ENCODE results near the gene ITGAL. TPM values are rescaled to one million over a fixed set of nuclear protein-coding genes. Genes with fewer than 3 reads are reported as not detected.
A peak's percentile ranks its signal among the peaks of the same experiment; 100 is the strongest.

The ITGAL gene
- total RNA-seq, 2 experiments from 2014 or later: 83.8 to 89.0 TPM

DNA sequence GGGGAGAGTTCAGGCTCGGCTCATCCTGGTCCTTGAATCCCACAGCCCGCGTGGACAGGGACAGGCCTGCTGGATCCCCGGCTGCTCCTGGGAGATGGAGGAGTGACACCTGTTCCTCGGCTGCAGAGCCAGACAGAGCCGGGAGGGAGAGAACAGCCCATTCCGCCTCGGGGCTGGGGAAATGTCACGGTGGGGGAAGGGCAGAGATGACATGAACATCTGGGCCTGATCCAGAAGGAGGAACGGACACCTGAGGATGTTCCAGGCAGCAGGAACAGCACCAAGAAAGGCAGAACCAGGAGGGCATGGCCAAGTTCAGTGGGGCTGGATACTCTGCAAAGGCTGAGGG lies 83.6 kb downstream of the ITGAL start:
- CTCF ChIA-PET: no interaction called here
- intact Hi-C loops (cut with micrococcal nuclease): loop anchor here (10.0 kb wide), 2 partner anchors 139 to 369 kb away; partner anchors contain the start of genes FBXL19 and SRCAP

DNA sequence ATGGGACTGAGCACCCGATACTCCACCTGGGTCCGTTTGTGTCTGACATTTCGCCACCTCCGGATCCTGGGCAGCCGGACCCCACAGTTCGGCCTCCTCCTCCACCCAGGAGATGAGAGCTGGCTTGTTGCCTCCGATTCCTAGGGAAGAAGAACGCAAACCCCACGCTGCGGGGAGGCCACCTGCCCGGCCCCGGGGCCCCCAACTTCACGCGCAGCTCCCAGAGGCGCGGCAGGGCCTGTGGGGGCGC lies 85.1 kb downstream of the ITGAL start:
- no peaks in the 10 kb centered on the region for H3K9me3 Mint-ChIP-seq
- H3K4me3 Mint-ChIP-seq: peak overlapping the region; percentile 84
- H3K27ac Mint-ChIP-seq: peak overlapping the region; percentile 90
- no peaks in the 10 kb centered on the region for H3K27me3 Mint-ChIP-seq (ENCODE audit: low read depth)
- no peak for DNase-seq
- intact Hi-C loops (cut with micrococcal nuclease): loop anchor here (10.0 kb wide), 2 partner anchors 137 to 367 kb away; partner anchors contain the start of genes FBXL19 and SRCAP
- CTCF ChIA-PET: interaction anchor here (0.7 to 2.8 kb wide), 6 partner anchors 11 to 108 kb away, joined by 3 to 17 read pairs (median 8); no protein-coding TSS in a partner anchor
- H3K36me3 Mint-ChIP-seq (ENCODE audit: low read depth): peaks cover 24% of the 10 kb centered on the region
- peaks cover 39% of the 10 kb centered on the region for H3K4me1 Mint-ChIP-seq (ENCODE audit: low read depth)

More for the DNA sequence above, 83.6 kb downstream of the ITGAL start:
- no peak for DNase-seq
- peaks cover 51% of the 10 kb centered on the region for H3K4me1 Mint-ChIP-seq (ENCODE audit: low read depth)
- no peaks in the 10 kb centered on the region for H3K9me3 Mint-ChIP-seq
- peak overlapping the region; percentile 74 for H3K27ac Mint-ChIP-seq
- peaks cover 28% of the 10 kb centered on the region for H3K36me3 Mint-ChIP-seq (ENCODE audit: low read depth)
- peak overlapping the region; percentile 59 for H3K4me3 Mint-ChIP-seq
- H3K27me3 Mint-ChIP-seq (ENCODE audit: low read depth): no peaks in the 10 kb centered on the region

GRCh38 chr16:30557957-30558788 lies 85.6 kb downstream of the ITGAL start, which contains the start of gene ZNF764:
ZNF764 (minus strand) TSS chr16:30558374; CDS start chr16:30558182, 192 bp downstream.
- intact Hi-C loops (cut with micrococcal nuclease): loop anchor here (1.0 to 10.0 kb wide), 5 partner anchors 14 to 367 kb away; partner anchors contain the start of genes FBXL19, SRCAP, ZNF747 and ZNF785
- Mint-ChIP-seq H3K36me3 (ENCODE audit: low read depth) (peaks cover 23% of the 10 kb centered on the region), H3K27me3 (ENCODE audit: low read depth) (no peaks in the 10 kb centered on the region), H3K27ac (peak within 1 kb of the TSS; percentile 90), H3K4me3 (peak within 1 kb of the TSS; percentile 84), H3K4me1 (ENCODE audit: low read depth) (peaks cover 34% of the 10 kb centered on the region), H3K9me3 (no peaks in the 10 kb centered on the region)
- peak; percentile 99 for DNase-seq
- CTCF ChIA-PET: interaction anchor here (0.8 to 2.8 kb wide), 7 partner anchors 10 to 109 kb away, joined by 3 to 17 read pairs (median 4); no protein-coding TSS in a partner anchor

- peaks cover 27% of the 10 kb centered on the region for H3K4me1 Mint-ChIP-seq (ENCODE audit: low read depth)
- peak overlapping the region; percentile 84 for H3K4me3 Mint-ChIP-seq
- no peaks in the 10 kb centered on the region for H3K9me3 Mint-ChIP-seq
- no peak for DNase-seq
- intact Hi-C loops (cut with micrococcal nuclease): loop anchor here (1.0 to 10.0 kb wide), 5 partner anchors 13 to 366 kb away; partner anchors contain the start of genes FBXL19, SRCAP, ZNF747 and ZNF785
- CTCF ChIA-PET: interaction anchor here (0.8 to 2.8 kb wide), 7 partner anchors 9 to 110 kb away, joined by 3 to 17 read pairs (median 4); no protein-coding TSS in a partner anchor
- no peaks in the 10 kb centered on the region for H3K27me3 Mint-ChIP-seq (ENCODE audit: low read depth)
- peaks cover 19% of the 10 kb centered on the region for H3K36me3 Mint-ChIP-seq (ENCODE audit: low read depth)
- peak overlapping the region; percentile 90 for H3K27ac Mint-ChIP-seq
Measured at GRCh38 chr16:30558789-30559377, 86.3 kb downstream of the ITGAL start.

- intact Hi-C loops (cut with micrococcal nuclease): loop anchor here (2.0 to 10.0 kb wide), 3 partner anchors 25 to 365 kb away; partner anchors contain the start of genes FBXL19, SRCAP and ZNF747
- Mint-ChIP-seq H3K27me3 (ENCODE audit: low read depth) (no peaks in the 10 kb centered on the region), H3K36me3 (ENCODE audit: low read depth) (peaks cover 13% of the 10 kb centered on the region), H3K27ac (no peak overlapping the region), H3K4me1 (ENCODE audit: low read depth) (peaks cover 20% of the 10 kb centered on the region), H3K9me3 (no peaks in the 10 kb centered on the region), H3K4me3 (no peak overlapping the region)
- CTCF ChIA-PET: no interaction called here
- no peak for DNase-seq
Measured at GRCh38 chr16:30559690-30560089, 87.1 kb downstream of the ITGAL start.

DNA sequence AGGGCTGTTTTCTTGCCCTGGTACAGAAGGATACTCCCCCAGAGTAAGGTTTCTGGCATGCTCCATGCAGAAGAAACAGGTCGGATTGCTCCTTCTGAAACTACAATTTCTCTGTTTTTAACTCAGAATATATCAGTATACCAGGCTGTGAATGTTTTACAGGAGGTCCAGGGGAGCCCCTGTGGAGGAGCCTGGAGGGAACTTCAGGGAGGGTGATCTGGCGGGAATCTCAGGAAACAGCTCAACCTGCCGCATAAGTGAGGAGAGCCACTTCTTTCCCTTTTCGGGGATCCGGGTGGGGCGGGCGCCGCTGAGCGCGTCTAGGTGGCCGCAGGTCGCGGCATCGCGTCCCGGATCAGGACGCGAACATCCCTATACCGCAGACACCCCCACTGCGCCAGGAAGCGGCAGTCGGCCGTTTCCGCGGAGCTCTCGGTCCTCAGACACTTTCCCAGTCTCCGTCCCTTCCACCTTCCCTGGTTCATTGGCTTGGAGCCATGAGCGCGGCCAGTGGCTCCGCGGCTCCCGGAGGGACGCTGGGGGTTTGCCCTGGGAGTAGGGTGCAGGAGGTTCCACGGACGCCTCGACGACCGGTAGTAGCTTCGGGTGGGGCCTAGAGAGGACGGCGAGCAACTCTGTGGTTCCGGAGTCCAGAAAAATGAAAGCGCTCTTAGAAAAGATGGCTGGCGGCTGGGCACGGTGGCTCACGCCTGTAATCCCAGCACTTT lies 88.7 kb downstream of the ITGAL start:
- Mint-ChIP-seq H3K9me3 (no peaks in the 10 kb centered on the region), H3K4me1 (ENCODE audit: low read depth) (peaks cover 18% of the 10 kb centered on the region), H3K4me3 (peak overlapping the region; percentile 76), H3K36me3 (ENCODE audit: low read depth) (peaks cover 5% of the 10 kb centered on the region), H3K27me3 (ENCODE audit: low read depth) (no peaks in the 10 kb centered on the region), H3K27ac (peak overlapping the region; percentile 68)
- intact Hi-C loops (cut with micrococcal nuclease): no loop called here
- DNase-seq: peak; percentile 35
- CTCF ChIA-PET: interaction anchor here (0.5 to 2.1 kb wide), 5 partner anchors 11 to 712 kb away, joined by 3 to 7 read pairs (median 5); partner anchors contain the start of genes ZNF688 and ZNF747

DNA sequence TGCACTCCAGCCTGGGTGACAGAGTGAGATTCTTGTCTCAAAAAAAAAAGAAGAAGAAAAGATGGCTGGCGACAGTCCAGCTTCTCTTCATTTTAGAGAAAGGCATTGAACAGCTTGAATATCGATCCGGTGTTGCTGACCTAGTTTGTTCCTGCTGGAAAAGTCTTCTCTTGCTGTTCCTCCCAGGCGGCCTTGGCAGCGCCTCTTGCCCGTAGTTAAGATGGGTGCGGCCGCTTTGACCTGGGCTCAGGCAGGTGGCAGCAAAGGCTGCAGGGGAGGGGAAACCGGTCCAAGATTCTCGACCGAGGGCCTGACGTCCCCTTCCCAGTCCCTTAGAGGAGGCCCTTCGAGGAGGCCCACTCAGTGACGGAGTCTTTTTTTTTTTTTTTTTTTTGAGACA lies 89.5 kb downstream of the ITGAL start:
- intact Hi-C loops (cut with micrococcal nuclease): no loop called here
- no peaks in the 10 kb centered on the region for H3K9me3 Mint-ChIP-seq

DNA sequence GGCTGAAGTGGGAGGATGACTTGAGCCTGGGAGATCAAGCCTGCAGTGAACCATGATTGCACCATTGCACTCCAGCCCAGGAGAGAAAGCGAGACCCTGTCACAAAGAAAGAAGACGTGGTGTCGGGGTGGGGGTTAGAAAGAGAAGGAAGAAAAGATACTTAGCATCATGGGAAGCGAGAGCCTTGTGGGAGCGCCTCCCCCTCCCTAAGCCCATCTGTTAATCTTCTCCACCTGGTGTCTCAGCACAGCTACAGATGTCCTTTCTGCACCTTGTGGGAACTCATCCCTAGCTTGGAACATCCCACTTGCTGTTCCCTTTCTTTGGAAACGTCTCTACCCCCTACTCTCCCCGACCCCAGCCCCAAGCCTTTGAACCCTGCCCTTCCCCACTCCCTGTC lies 93.0 kb downstream of the ITGAL start:
- H3K27ac Mint-ChIP-seq: no peak overlapping the region
- H3K9me3 Mint-ChIP-seq: no peaks in the 10 kb centered on the region
- no peak for DNase-seq
- peaks cover 40% of the 10 kb centered on the region for H3K4me1 Mint-ChIP-seq (ENCODE audit: low read depth)
- CTCF ChIA-PET: interaction anchor here (1.2 to 1.3 kb wide), 2 partner anchors 30 to 33 kb away, joined by 6 read pairs; no protein-coding TSS in a partner anchor
- no peaks in the 10 kb centered on the region for H3K27me3 Mint-ChIP-seq (ENCODE audit: low read depth)
- H3K4me3 Mint-ChIP-seq: no peak overlapping the region
- H3K36me3 Mint-ChIP-seq (ENCODE audit: low read depth): no peaks in the 10 kb centered on the region
- intact Hi-C loops (cut with micrococcal nuclease): no loop called here

More for the DNA sequence above, 89.5 kb downstream of the ITGAL start:
- CTCF ChIA-PET: interaction anchor here (0.5 to 2.1 kb wide), 3 partner anchors 10 to 85 kb away, joined by 5 to 7 read pairs (median 5); partner anchors contain the start of genes ZNF688 and ZNF747
- no peaks in the 10 kb centered on the region for H3K27me3 Mint-ChIP-seq (ENCODE audit: low read depth)
- DNase-seq: no peak
- peak overlapping the region; percentile 76 for H3K4me3 Mint-ChIP-seq
- peaks cover 22% of the 10 kb centered on the region for H3K4me1 Mint-ChIP-seq (ENCODE audit: low read depth)
- H3K27ac Mint-ChIP-seq: no peak overlapping the region
- H3K36me3 Mint-ChIP-seq (ENCODE audit: low read depth): peaks cover 4% of the 10 kb centered on the region

- Mint-ChIP-seq H3K27ac (peak overlapping the region; percentile 6), H3K9me3 (no peaks in the 10 kb centered on the region), H3K36me3 (ENCODE audit: low read depth) (no peaks in the 10 kb centered on the region), H3K4me1 (ENCODE audit: low read depth) (peaks cover 42% of the 10 kb centered on the region), H3K27me3 (ENCODE audit: low read depth) (no peaks in the 10 kb centered on the region), H3K4me3 (no peak overlapping the region)
- no peak for DNase-seq
- intact Hi-C loops (cut with micrococcal nuclease): no loop called here
- CTCF ChIA-PET: interaction anchor here (1.2 to 1.3 kb wide), 2 partner anchors 30 to 32 kb away, joined by 6 read pairs; no protein-coding TSS in a partner anchor
Measured at GRCh38 chr16:30565984-30566383, 93.4 kb downstream of the ITGAL start.

GRCh38 chr16:30566531-30566930 lies 94.0 kb downstream of the ITGAL start:
- Mint-ChIP-seq H3K4me3 (no peak overlapping the region), H3K36me3 (ENCODE audit: low read depth) (no peaks in the 10 kb centered on the region), H3K9me3 (no peaks in the 10 kb centered on the region), H3K27ac (peak overlapping the region; percentile 96), H3K4me1 (ENCODE audit: low read depth) (peaks cover 40% of the 10 kb centered on the region), H3K27me3 (ENCODE audit: low read depth) (no peaks in the 10 kb centered on the region)
- CTCF ChIA-PET: interaction anchor here (1.2 to 1.3 kb wide), 3 partner anchors 31 to 117 kb away, joined by 6 to 7 read pairs (median 6); no protein-coding TSS in a partner anchor
- intact Hi-C loops (cut with micrococcal nuclease): no loop called here
- DNase-seq: no peak

DNA sequence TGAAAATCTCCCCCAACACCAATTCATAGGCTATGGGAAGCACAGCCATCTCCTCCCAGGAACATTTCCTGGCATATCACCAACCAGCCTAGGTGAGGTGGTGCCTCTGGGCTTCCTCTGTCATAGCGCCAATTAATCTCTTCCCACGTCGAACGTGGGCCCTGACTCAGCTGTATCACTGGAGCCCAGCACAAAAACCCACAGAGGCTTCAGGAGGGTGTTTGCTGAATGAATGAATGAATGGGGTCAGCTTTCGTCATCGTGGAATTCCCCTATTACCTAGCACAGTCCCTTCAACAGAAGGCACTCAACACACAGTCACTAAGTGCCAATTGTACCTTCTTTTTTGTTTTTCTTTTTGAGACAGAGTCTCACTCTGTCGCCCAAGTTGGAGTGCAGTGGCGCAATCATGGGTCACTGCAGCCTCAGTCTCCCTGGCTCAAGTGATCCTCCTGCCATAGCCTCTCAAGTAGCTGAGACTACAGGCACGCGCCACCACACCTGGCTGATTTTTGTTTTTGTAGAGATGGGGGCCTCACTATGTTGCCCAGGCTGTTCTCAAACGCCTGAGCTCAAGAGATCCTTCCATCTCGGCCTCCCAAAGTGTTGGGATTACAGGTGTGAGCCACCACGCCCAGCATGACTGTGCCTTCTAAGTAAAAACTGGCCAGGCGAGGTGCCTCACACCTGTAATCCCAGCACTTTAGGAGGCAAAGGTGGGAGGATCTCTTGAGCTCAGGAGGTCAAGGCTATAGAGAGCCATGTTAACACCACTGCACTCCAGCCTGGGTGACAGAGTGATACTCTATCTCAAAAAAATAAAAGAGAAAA lies 94.8 kb downstream of the ITGAL start:
- Mint-ChIP-seq H3K9me3 (no peaks in the 10 kb centered on the region), H3K36me3 (ENCODE audit: low read depth) (no peaks in the 10 kb centered on the region), H3K4me1 (ENCODE audit: low read depth) (peaks cover 44% of the 10 kb centered on the region), H3K27ac (peak overlapping the region; percentile 96), H3K4me3 (peak overlapping the region; percentile 34), H3K27me3 (ENCODE audit: low read depth) (no peaks in the 10 kb centered on the region)
- CTCF ChIA-PET: interaction anchor here (1.3 to 1.8 kb wide), 4 partner anchors 9 to 117 kb away, joined by 4 to 11 read pairs (median 6); partner anchors contain the start of gene ZNF764
- DNase-seq: peak; percentile 81
- intact Hi-C loops (cut with micrococcal nuclease): no loop called here
